GM19468 (cell line): Measurements from ENCODE around the gene DLGAP3.

Source experiments
- ATAC-seq: cut with Tn5 transposase; IDR thresholded peaks from one replicate; pipeline ENCODE4 v1.9.1; 2021; ENCODE audit warnings: mild to moderate bottlenecking, moderate library complexity, moderate number of reproducible peaks; ENCODE audit not compliant: unreplicated experiment; ENCODE audit errors: extremely low read depth

Gene DLGAP3

GRCh38 chr1:34870395-34870794 lies 59.1 kb downstream of the DLGAP3 start:
- no peak for ATAC-seq

- no peak for ATAC-seq
Observed at GRCh38 chr1:34869760-34870159, 59.7 kb downstream of the DLGAP3 start.

DNA sequence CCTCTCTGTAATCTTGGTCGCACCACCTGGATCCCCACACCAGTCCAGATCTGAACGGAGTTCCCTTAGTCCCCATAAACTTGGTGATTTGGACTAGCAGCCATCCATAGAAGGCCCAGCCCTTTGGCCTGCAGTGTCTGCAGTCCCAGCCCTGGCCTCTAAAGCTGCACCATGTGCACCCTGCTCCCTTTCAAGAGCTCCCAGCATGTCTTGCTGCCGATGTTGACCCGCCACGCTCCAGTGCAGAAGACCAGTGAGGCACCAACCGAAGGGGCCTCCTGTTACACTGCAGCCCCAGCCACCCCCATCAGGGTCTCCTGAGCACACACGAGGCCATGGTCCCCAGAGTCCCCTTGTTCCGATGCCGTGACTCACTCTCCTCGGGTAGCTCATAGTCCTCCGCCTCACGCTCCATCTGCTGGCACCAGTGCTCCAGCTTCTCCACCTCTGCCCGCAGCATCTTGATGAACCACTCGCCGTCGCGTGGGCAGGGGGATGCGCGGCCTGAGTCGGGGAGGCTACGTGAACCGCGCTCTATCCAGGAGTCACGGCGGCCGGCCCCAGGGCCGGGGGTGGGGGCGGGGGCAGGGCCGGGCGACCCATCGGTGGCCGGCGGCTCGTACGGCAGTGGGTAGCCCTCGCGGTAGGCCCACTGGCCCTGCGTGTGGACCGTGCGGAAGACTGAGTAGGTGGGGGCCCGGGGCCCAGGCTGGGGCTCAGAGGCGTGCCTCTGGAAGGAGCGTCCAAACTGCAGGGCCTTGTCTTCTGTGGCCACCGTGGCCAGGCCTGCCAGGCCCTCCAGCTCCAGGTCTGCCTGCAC lies 61.0 kb downstream of the DLGAP3 start:
- no peak for ATAC-seq

GRCh38 chr1:34867415-34867814 lies 62.0 kb downstream of the DLGAP3 start:
- no peak for ATAC-seq

GRCh38 chr1:34866762-34867109 lies 62.7 kb downstream of the DLGAP3 start:
- no peak for ATAC-seq

GRCh38 chr1:34865981-34866761 lies 63.3 kb downstream of the DLGAP3 start:
- no peak for ATAC-seq

GRCh38 chr1:34865573-34865972 lies 63.9 kb downstream of the DLGAP3 start:
- ATAC-seq: no peak

- ATAC-seq: no peak
Observed at GRCh38 chr1:34864759-34865158, 64.7 kb downstream of the DLGAP3 start.

DNA sequence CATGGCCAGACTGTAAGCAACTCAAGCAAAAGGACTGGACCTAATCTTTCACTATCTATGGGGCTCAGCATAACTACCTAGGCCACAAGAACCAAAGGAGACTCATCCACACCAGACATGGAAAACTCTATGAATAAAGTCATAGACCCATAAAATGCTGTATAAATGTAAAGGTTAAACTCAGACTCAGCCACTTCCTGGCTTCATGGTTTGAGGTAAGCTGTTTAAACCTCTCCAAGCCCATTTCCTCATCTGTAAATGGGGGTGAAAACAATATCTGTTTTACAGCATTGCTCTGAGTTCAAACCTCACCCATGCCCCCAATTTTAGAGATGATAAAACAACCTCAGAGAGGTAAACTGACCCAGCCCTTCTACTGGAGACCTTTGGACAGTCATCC lies 65.9 kb downstream of the DLGAP3 start:
- no peak for ATAC-seq

DNA sequence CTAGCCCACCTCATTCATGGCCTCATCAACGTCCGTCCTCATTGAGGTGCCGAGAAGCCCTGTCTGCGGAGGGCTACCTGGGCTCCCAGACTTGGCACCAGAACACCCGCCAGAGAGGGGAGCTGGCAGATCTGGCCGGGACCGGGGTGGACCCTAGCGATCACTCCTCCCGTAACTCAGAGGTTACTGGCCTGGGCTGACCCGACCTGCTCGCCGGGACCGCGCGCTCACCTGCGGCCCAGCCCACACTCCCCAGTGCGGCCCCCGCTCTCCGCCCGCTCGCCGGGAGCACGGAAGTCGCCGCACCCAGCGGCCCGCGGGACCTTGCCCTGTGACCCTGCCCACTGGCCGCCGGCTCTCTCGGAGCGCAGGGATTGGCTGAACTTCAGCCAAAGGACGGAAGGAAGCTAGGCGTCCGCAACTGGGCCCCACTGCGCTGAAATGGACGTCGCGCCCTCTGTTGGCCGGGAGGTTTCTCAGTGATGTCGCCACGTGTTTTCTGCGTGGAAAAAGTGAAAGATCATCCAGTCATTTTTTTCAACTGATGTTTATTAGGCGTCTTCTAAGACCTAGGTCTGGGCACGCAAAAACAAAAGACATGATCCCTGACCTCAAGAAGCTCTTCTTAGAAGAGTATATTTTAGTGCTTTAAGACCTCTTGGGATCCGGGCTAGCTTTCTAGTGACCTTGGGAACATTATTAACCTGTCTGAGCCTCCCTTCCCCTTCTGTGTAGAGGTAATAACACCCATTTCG lies 69.8 kb downstream of the DLGAP3 start, which contains the start of gene SMIM12:
TSS of gene SMIM12 (minus strand) at position 304 of the 755 bp plus-strand sequence. CDS start 3,772 bp downstream, outside the sequence.
- ATAC-seq: peak; percentile 91

- ATAC-seq: no peak
Observed at GRCh38 chr1:34858901-34859445, 70.5 kb downstream of the DLGAP3 start.

DNA sequence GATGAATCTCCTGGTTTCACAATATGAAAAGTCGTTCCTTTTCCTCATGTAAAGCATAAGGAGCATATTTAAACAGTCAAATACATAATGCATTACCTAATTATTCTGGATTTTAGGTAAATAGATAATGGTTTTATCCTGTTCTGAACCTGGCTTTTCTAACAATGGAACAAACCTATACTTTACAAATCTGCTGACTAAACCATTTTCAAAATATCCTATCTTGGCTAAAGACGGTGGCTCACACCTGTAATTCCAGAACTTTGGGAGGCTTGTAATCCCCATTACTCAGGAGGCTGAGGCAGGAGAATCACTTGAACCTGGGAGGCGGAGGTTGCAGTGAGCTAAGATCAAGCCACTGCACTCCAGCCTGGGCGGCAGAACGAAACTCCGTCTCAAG lies 72.8 kb downstream of the DLGAP3 start:
- no peak for ATAC-seq

- ATAC-seq: peak; percentile 71
Observed at GRCh38 chr1:34852677-34853217, 76.7 kb downstream of the DLGAP3 start.

GRCh38 chr1:34851431-34852105 lies 77.9 kb downstream of the DLGAP3 start:
- ATAC-seq: no peak

- no peak for ATAC-seq
Observed at GRCh38 chr1:34850382-34850781, 79.1 kb downstream of the DLGAP3 start.

DNA sequence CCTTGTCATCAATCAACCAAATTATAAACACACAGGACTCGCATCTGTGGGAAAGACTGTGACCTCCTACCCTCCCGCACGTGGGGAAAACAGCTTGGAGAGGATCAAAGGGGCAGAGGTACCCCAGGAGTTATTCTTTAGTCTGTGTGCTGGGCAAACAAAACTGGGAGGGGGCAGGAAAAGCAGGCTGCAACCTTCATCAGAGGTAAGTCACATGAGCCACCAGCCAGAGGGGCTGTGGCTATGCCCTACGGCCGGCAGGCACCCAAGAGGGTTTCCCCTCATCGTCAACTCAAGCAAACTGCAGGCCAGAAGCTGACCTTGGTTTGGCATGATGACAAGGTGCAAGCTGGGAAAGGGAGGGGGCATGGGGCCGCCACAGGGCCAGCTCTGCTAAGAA lies 82.4 kb downstream of the DLGAP3 start:
- no peak for ATAC-seq

DNA sequence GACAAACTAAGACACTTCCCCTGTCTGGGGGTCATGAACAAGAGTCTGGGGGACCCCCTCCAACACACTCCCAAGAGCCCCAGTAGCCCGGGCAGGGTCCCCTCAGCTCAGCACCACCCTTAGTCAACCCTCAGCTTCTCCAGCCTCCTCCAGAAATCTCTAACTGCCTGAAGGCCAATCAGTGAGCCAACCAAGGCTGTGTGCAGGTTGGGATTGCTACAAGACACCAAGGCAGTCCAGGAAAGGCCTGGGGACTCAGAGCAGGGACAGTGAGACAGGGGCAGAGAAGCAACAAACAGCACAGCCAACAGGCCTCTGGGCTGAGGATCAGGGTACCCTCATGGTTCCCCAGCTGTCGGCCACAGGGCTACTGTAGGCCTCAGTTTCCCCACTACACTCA lies 83.2 kb downstream of the DLGAP3 start:
- no peak for ATAC-seq

GRCh38 chr1:34845131-34845901 lies 84.1 kb downstream of the DLGAP3 start:
- no peak for ATAC-seq

DNA sequence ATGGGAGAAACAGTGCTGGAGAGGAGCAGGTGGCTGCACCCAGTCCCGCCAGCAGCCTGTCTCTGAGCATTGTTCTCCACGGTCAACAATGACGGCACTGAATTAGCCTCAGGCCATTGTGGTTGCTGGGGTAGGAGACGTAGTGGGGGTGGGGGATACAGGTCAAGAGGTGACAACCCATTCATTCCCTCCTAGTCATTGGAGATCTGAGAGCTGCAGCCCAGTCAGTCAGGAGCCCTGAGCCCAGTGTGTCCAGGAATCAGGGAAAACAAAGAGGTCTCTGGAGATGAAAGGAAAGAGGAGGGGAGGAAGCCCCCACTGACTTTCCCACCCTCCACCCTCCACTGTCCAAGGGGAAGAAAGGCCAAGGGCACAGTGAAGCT lies 85.2 kb downstream of the DLGAP3 start:
- no peak for ATAC-seq
